SU-DHL-6 (cell line): Measurements from ENCODE around the gene GIMAP8.

Experiments
- CTCF ChIP-seq: fragments of 200-600 bp; sonication (generic); IDR thresholded peaks from one replicate; pipeline ENCODE4 v1.5.1; 2017; ENCODE audit warnings: antibody characterized with exemption, mild to moderate bottlenecking, low read length, moderate library complexity; ENCODE audit not compliant: insufficient read depth, poor library complexity, severe bottlenecking
- EZH2phosphoT487 ChIP-seq: fragments of 200-600 bp; sonication (generic), shearing (Covaris generic); conservative IDR thresholded peaks from 2 replicates; pipeline ENCODE4 v1.6.1; 2018; ENCODE audit warnings: mild to moderate bottlenecking, antibody characterized with exemption, low read length, moderate library complexity, mixed read lengths

- TF ChIP-seq CTCF: no peak
- TF ChIP-seq EZH2phosphoT487: no peak
Measured at GRCh38 chr7:150406567-150407421, 43.6 kb upstream of the GIMAP8 start.
